Gastrocnemius medialis (tissue), 4 donors: ENCODE measurements around the gene NELL2.

Experiments used
- POLR2A ChIP-seq, 2 donors: fragments of 450-650 bp; IDR thresholded peaks; one replicate each; pipeline ENCODE4 v1.6.1; 2017; ENCODE audit warnings: antibody characterized with exemption in 2 of 2, mild to moderate bottlenecking in 2 of 2, moderate library complexity in 2 of 2
- TF ChIP-seq, protein P1 (sequence below), 5 experiments: fragments of 450-650 bp in 3 of 5; fragments of 200-600 bp in 2 of 5; sonication (generic) in 2 of 5; IDR thresholded peaks in 4 of 5; conservative IDR thresholded peaks in 1 of 5; 1 replicate in 4 of 5; 2 replicates in 1 of 5; pipeline ENCODE4 v1.5.1; 2016 to 2019; ENCODE audit warnings: antibody characterized with exemption in 5 of 5, mild to moderate bottlenecking in 3 of 5, moderate library complexity in 3 of 5

DNA sequence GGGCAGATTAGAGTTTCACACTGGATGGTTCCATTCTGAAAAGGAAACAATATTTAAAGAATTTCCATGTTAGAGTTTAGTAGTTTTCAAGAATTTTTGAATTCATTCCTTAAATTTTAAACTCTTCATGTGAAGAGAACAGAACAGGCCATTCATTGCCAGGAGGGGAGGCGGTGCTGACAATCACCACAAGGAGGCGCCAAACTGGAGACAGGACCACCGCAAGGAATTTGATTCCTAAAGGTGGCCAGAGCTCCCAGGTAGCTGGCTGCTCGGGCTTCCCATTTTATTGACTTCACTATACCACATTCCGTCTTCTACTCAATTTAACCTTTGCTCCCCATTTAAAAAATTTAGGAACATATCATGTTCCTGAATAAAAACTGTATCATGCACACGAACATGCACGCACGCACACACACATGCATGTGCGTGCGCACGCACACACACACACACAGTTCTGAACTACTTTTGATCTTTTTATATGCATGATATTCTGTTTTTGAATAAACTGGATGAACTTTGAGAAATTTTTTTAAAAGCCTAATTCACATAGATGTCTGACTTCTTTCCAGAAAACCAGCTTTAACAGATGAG lies 101.2 kb downstream of the NELL2 start:
- TF ChIP-seq, protein P1, sequence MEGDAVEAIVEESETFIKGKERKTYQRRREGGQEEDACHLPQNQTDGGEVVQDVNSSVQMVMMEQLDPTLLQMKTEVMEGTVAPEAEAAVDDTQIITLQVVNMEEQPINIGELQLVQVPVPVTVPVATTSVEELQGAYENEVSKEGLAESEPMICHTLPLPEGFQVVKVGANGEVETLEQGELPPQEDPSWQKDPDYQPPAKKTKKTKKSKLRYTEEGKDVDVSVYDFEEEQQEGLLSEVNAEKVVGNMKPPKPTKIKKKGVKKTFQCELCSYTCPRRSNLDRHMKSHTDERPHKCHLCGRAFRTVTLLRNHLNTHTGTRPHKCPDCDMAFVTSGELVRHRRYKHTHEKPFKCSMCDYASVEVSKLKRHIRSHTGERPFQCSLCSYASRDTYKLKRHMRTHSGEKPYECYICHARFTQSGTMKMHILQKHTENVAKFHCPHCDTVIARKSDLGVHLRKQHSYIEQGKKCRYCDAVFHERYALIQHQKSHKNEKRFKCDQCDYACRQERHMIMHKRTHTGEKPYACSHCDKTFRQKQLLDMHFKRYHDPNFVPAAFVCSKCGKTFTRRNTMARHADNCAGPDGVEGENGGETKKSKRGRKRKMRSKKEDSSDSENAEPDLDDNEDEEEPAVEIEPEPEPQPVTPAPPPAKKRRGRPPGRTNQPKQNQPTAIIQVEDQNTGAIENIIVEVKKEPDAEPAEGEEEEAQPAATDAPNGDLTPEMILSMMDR (IDR thresholded peaks at IDR 0.05 in 4 of 5, conservative IDR thresholded peaks at IDR 0.05 in 1 of 5): no peak
- no peak for TF ChIP-seq POLR2A (IDR thresholded peaks at IDR 0.05)
